Esophagus muscularis mucosa (tissue), 3 donors: ENCODE results near the gene ESYT2.

ENCODE experiments used
- POLR2A ChIP-seq: fragments of 450-650 bp; IDR thresholded peaks from one replicate; pipeline ENCODE4 v1.6.1; 2017; ENCODE audit warnings: antibody characterized with exemption, moderate library complexity, mild to moderate bottlenecking, low read depth
- POLR2AphosphoS5 ChIP-seq, 2 donors: sonication (generic); formaldehyde crosslinking; IDR thresholded peaks; one replicate each; pipeline ENCODE4 v1.6.1; 2017; ENCODE audit warnings: antibody characterized with exemption in 2 of 2
- TF ChIP-seq, protein P1 (sequence below), 3 experiments: fragments of 200-600 bp in 2 of 3; fragments of 450-650 bp in 1 of 3; sonication (generic) in 2 of 3; IDR thresholded peaks; one replicate each; pipeline ENCODE4 v1.5.1; 2017 to 2019; ENCODE audit warnings: antibody characterized with exemption in 3 of 3, mild to moderate bottlenecking in 2 of 3, moderate library complexity in 1 of 3

DNA sequence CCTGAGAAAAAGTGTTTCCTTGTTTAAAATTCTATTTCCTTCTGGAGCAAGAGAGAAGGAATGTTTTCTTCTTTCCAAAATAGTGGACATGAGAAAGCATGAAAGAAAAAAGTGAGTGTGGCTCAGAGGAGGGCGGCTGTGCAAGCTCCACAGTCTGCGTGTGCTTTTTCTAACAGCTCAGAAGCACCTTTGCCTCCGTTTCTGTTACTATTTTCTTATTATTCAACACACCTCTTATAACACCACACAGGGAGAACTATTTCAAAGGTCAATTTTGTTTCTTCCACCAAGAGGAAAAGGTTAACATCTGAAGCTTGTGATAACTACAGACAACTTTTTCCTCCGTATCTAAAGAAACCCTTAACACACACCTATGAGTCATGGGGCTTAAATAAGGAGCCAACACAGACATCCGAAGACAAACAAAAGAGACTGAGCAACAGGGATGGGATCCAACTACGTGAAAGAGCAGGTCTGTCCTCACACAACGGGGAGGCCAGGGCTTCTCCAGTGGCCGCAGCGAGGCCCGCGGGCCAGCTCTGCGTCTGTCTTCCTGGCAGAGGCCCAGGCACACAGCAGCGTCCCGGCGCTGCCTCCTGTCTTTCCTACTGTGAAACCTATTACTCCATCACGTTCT is 88.5 kb downstream of the ESYT2 start:
- TF ChIP-seq POLR2AphosphoS5 (IDR thresholded peaks at IDR 0.05) (peak; percentile 70 to 72), POLR2A (no peak)
- TF ChIP-seq, protein P1, sequence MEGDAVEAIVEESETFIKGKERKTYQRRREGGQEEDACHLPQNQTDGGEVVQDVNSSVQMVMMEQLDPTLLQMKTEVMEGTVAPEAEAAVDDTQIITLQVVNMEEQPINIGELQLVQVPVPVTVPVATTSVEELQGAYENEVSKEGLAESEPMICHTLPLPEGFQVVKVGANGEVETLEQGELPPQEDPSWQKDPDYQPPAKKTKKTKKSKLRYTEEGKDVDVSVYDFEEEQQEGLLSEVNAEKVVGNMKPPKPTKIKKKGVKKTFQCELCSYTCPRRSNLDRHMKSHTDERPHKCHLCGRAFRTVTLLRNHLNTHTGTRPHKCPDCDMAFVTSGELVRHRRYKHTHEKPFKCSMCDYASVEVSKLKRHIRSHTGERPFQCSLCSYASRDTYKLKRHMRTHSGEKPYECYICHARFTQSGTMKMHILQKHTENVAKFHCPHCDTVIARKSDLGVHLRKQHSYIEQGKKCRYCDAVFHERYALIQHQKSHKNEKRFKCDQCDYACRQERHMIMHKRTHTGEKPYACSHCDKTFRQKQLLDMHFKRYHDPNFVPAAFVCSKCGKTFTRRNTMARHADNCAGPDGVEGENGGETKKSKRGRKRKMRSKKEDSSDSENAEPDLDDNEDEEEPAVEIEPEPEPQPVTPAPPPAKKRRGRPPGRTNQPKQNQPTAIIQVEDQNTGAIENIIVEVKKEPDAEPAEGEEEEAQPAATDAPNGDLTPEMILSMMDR (IDR thresholded peaks at IDR 0.05): peak in 2 of 3 experiments; percentile 13 to 29
